DOHH2 (cell line): ENCODE data around the gene INPP4B.

ENCODE experiments used
- H3F3A ChIP-seq: fragments of 200-600 bp; sonication (generic), shearing (Covaris generic); 2 replicates; pipeline ENCODE4 v1.6.0; 2016; ENCODE audit warnings: antibody characterized with exemption, mild to moderate bottlenecking; ENCODE audit not compliant: control insufficient read depth, insufficient read depth
- H3K27ac ChIP-seq: fragments of 200-600 bp; sonication (generic); 2 replicates; pipeline ENCODE4 v1.5.1; 2014; ENCODE audit warnings: low read depth, mild to moderate bottlenecking, low read length, moderate library complexity
- H3K27me3 ChIP-seq: fragments of 200-600 bp; sonication (generic); 2 replicates; pipeline ENCODE4 v1.6.1; 2014; ENCODE audit warnings: mild to moderate bottlenecking, low read length, mixed read lengths; ENCODE audit not compliant: control insufficient read depth
- H3K36me3 ChIP-seq: fragments of 200-600 bp; sonication (generic); 2 replicates; pipeline ENCODE4 v1.6.1; 2014; ENCODE audit warnings: mild to moderate bottlenecking, low read length, moderate library complexity, mixed read lengths; ENCODE audit not compliant: control insufficient read depth
- H3K4me1 ChIP-seq: fragments of 200-600 bp; sonication (generic); 2 replicates; pipeline ENCODE4 v1.6.1; 2014; ENCODE audit warnings: mild to moderate bottlenecking, low read length, mixed read lengths; ENCODE audit not compliant: control insufficient read depth
- H3K4me2 ChIP-seq: fragments of 200-600 bp; sonication (generic); 2 replicates; pipeline ENCODE4 v1.6.0; 2014; ENCODE audit warnings: mild to moderate bottlenecking, low read length, moderate library complexity
- H3K4me3 ChIP-seq: fragments of 200-600 bp; sonication (generic); 2 replicates; pipeline ENCODE4 v1.5.1; 2014; ENCODE audit warnings: mild to moderate bottlenecking, low read length, mixed read lengths
- H3K79me2 ChIP-seq: fragments of 200-600 bp; sonication (generic); 2 replicates; pipeline ENCODE4 v1.6.1; 2014; ENCODE audit warnings: mild to moderate bottlenecking, low read length, mixed read lengths; ENCODE audit not compliant: control insufficient read depth
- H3K9me2 ChIP-seq: fragments of 200-600 bp; sonication (generic); replicated peaks from 2 replicates; pipeline ENCODE4 v1.6.1; 2014; ENCODE audit warnings: mild to moderate bottlenecking, low read length, mixed read lengths; ENCODE audit not compliant: control insufficient read depth
- H3K9me3 ChIP-seq: fragments of 200-600 bp; sonication (generic); 2 replicates; pipeline ENCODE4 v1.6.1; 2014; ENCODE audit warnings: antibody characterized with exemption, low read length, mixed read lengths; ENCODE audit not compliant: control insufficient read depth, insufficient read depth
- H4K20me1 ChIP-seq: fragments of 200-600 bp; sonication (generic); 2 replicates; pipeline ENCODE4 v1.6.0; 2014; ENCODE audit warnings: low read depth, mild to moderate bottlenecking, antibody characterized with exemption, low read length, moderate library complexity; ENCODE audit not compliant: control insufficient read depth, insufficient read depth
- CTCF ChIP-seq: fragments of 200-600 bp; sonication (generic); IDR thresholded peaks from one replicate; pipeline ENCODE4 v1.5.1; 2014; ENCODE audit warnings: antibody characterized with exemption, mild to moderate bottlenecking, low read depth, low read length; ENCODE audit not compliant: poor library complexity, severe bottlenecking
- EZH2phosphoT487 ChIP-seq: fragments of 200-600 bp; sonication (generic); IDR thresholded peaks from 2 replicates; pipeline ENCODE4 v1.6.1; 2017; ENCODE audit warnings: borderline replicate concordance, mild to moderate bottlenecking, antibody characterized with exemption, low read length, moderate library complexity, mixed read lengths

The INPP4B gene

GRCh38 chr4:142284402-142285221, 561.5 kb downstream of the INPP4B start:
- Histone ChIP-seq H3K27me3 (no peaks in the 10 kb centered on the region), H3K4me1 (no peaks in the 10 kb centered on the region), H4K20me1 (no peaks in the 10 kb centered on the region), H3K9me3 (no peaks in the 10 kb centered on the region), H3K36me3 (no peaks in the 10 kb centered on the region), H3K4me3 (no peak overlapping the region), H3K9me2 (no peaks in the 10 kb centered on the region), H3F3A (no peaks in the 10 kb centered on the region), H3K4me2 (no peak overlapping the region), H3K79me2 (no peaks in the 10 kb centered on the region), H3K27ac (no peak overlapping the region)
- TF ChIP-seq EZH2phosphoT487 (no peak), CTCF (no peak)

GRCh38 chr4:142282870-142283431, 563.1 kb downstream of the INPP4B start:
- no peaks in the 10 kb centered on the region for H4K20me1 ChIP-seq
- TF ChIP-seq EZH2phosphoT487 (no peak), CTCF (peak; percentile 61)
- H3K4me3 ChIP-seq: no peak overlapping the region
- H3K36me3 ChIP-seq: no peaks in the 10 kb centered on the region
- no peaks in the 10 kb centered on the region for H3K9me3 ChIP-seq
- H3K9me2 ChIP-seq: no peaks in the 10 kb centered on the region
- no peak overlapping the region for H3K27ac ChIP-seq
- no peaks in the 10 kb centered on the region for H3K27me3 ChIP-seq
- H3K79me2 ChIP-seq: no peaks in the 10 kb centered on the region
- no peaks in the 10 kb centered on the region for H3F3A ChIP-seq
- H3K4me2 ChIP-seq: no peak overlapping the region
- H3K4me1 ChIP-seq: no peaks in the 10 kb centered on the region

GRCh38 chr4:142281999-142282398, 564.1 kb downstream of the INPP4B start:
- Histone ChIP-seq H3K9me2 (no peaks in the 10 kb centered on the region), H3K27ac (no peak overlapping the region), H3K9me3 (no peaks in the 10 kb centered on the region), H3K4me3 (no peak overlapping the region), H3K36me3 (no peaks in the 10 kb centered on the region), H3K79me2 (no peaks in the 10 kb centered on the region), H3K4me1 (no peaks in the 10 kb centered on the region), H3F3A (no peaks in the 10 kb centered on the region), H4K20me1 (no peaks in the 10 kb centered on the region), H3K27me3 (no peaks in the 10 kb centered on the region), H3K4me2 (no peak overlapping the region)
- TF ChIP-seq EZH2phosphoT487: no peak
- no peak for TF ChIP-seq CTCF
